D721Med (cell line): ENCODE measurements around the gene ATP5F1D.
"Not testable (repeated sequence)": the region's sequence is repeated elsewhere in the genome, so short reads cannot be mapped to it uniquely, and the experiment has no call there.

Experiments used
- DNase-seq: peaks from one replicate; pipeline ENCODE4 v3.0.0; 2011; ENCODE audit warnings: low spot score; ENCODE audit not compliant: insufficient read length
- FAIRE-seq: peaks from 2 replicates; lab custom pipeline; 2011; peaks lifted over from hg19 to GRCh38; lab: Jason Lieb, UNC
- CTCF ChIP-seq: IDR thresholded peaks from 2 replicates; pipeline ENCODE4 v1.5.1; 2012; ENCODE audit warnings: mild to moderate bottlenecking, control low read depth; ENCODE audit not compliant: insufficient read depth; ENCODE audit errors: missing control alignments

ATP5F1D gene

DNA sequence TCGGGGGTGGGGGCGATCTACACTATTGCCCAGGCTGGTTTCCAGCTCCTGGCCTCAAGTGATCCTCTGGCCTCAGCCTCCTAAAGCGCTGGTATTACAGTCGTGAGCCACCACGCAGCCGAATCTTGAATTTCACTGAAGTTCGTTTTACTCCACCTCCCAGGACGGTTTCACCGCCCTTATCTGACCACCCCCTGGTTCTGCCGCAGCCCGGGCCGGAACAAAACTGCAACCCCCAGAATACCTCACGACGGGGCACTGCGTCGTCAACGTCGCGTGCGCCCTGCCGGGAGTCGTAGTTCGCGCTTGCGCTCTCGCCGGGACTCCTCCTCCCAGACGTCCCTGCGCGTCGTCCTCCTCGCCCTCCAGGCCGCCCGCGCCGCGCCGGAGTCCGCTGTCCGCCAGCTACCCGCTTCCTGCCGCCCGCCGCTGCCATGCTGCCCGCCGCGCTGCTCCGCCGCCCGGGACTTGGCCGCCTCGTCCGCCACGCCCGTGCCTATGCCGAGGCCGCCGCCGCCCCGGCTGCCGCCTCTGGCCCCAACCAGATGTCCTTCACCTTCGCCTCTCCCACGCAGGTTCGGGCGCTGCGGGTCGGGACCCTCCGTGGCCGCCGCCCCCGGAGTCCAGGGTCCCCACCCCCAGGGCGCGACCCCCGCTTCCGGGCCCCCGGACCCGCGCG lies at the start of gene ATP5F1D:
Gene ATP5F1D, plus strand, starts transcription at position 335 of the 679 bp plus-strand sequence. Its CDS starts 100 bp downstream, at position 435.
- no peak for FAIRE-seq
- TF ChIP-seq CTCF, result no peak
- DNase-seq, result peak; percentile 97

DNA sequence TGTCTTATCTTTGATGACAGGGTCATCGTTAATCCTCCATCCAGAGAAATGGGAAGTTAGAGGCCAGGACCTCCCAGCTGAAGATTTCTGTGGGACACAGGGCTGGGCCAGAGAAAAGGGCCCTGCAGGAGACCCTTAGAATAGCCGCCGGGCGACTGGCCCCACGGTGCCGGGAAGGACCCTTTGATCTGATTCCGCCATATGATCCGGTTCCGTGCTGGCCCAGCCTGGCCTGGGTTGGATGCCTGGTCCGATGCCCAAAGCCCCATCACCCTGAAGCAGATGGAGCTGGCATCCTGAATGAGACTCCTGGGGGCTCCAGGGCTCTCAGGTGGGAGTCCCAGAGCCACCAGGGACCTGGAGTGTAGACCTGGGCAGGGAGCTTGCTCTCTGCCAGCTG lies 42.0 kb upstream of the ATP5F1D start:
- no peak for FAIRE-seq
- no peak for DNase-seq
- no peak for TF ChIP-seq CTCF

- FAIRE-seq, DNase-seq: not testable (repeated sequence)
Measured at GRCh38 chr19:1200614-1201013, 40.9 kb upstream of the ATP5F1D start.

DNA sequence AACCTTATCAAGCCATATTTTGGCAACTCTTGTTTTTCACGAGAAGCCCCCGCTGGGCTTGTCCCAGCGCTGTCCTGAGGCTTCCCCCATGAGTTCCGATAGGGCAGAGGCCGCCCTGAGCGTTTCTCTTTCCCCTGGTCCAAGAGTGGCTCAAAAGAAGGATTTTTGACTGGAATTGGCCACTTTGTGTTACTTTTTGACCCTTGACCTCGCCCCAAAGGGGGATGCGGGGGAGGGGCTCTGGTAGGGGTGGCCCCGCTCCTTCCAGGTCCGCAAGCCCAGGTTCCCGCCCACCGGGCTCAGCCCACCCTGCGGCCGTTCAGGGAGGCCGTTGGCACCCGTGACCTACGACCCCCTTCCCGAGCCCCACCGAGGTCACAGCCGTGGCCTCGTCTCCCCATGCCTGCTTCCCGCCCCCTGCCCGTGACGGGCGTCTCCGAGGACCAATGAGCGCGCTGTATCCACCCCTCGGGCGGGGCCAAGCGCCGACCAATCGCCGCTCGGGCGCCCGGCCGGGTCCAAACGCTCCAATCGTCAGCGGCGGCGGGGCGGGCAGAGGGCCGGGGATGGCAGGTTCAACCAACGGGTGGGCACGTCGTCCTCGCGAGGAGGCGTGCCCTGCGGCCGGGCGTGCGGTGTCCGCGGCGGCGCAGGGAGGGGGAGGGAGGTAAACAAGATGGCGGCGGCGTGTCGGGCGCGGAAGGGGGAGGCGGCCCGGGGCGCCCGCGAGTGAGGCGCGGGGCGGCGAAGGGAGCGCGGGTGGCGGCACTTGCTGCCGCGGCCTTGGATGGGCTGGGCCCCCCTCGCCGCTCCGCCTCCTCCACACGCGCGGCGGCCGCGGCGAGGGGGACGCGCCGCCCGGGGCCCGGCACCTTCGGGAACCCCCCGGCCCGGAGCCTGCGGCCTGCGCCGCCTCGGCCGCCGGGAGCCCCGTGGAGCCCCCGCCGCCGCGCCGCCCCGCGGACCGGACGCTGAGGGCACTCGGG lies 36.1 kb upstream of the ATP5F1D start, which contains the start of gene STK11:
Gene STK11, plus strand, starts transcription at position 665 of the 986 bp plus-strand sequence. CDS start 1,136 bp downstream, outside the sequence.
- no peak for FAIRE-seq
- DNase-seq, result peak; percentile 99
- no peak for TF ChIP-seq CTCF

DNA sequence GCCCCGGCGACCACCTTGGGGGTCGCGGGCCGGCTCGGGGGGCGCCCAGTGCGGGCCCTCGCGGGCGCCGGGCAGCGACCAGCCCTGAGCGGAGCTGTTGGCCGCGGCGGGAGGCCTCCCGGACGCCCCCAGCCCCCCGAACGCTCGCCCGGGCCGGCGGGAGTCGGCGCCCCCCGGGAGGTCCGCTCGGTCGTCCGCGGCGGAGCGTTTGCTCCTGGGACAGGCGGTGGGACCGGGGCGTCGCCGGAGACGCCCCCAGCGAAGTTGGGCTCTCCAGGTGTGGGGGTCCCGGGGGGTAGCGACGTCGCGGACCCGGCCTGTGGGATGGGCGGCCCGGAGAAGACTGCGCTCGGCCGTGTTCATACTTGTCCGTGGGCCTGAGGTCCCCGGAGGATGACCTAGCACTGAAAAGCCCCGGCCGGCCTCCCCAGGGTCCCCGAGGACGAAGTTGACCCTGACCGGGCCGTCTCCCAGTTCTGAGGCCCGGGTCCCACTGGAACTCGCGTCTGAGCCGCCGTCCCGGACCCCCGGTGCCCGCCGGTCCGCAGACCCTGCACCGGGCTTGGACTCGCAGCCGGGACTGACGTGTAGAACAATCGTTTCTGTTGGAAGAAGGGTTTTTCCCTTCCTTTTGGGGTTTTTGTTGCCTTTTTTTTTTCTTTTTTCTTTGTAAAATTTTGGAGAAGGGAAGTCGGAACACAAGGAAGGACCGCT lies 35.2 kb upstream of the ATP5F1D start:
- FAIRE-seq (no peak), DNase-seq (no peak)
- TF ChIP-seq CTCF, result no peak

DNA sequence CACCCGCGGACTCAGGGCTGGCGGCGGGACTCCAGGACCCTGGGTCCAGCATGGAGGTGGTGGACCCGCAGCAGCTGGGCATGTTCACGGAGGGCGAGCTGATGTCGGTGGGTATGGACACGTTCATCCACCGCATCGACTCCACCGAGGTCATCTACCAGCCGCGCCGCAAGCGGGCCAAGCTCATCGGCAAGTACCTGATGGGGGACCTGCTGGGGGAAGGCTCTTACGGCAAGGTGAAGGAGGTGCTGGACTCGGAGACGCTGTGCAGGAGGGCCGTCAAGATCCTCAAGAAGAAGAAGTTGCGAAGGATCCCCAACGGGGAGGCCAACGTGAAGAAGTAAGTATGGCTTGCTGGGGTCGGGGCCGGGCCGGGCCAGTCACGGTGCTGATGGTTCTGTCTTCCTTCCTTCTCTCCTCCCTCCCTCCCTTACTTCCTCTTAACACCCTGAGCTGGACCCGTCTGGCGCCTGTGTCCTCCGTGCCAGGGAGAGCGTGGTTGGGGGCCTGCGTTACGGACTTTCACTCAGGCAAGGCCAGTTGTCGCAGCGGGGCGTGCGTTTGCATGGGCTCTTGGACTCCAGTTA lies 34.6 kb upstream of the ATP5F1D start:
- DNase-seq (no peak), FAIRE-seq (no peak)
- TF ChIP-seq CTCF, result no peak

DNA sequence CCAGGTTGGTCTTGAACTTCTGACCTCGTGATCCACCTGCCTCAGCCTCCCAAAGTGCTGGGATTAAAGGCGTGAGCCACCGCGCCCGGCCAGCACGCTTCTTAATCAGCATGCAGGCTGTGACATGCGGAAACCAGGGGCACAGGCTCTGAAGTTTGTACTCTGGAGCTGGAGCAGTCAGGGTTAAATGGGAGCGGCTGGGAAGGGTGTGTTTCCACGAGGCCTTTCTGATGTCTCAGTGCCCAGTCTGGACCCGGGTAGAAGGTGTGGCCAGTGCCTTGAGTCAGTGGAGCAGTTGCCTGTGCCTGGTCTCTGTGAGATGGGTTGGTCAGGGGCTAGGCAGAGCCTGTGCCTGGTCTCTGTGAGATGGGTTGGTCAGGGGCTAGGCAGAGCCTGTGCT lies 32.7 kb upstream of the ATP5F1D start:
- FAIRE-seq, result not testable (repeated sequence)

More for the DNA sequence above, 32.7 kb upstream of the ATP5F1D start:
- not testable (repeated sequence) for DNase-seq
